Measurements from ENCODE around the gene STS.
"Not testable (repeated sequence)": the region's sequence is repeated elsewhere in the genome, so short reads cannot be mapped to it uniquely, and the experiment has no call there.

Gene STS

DNA sequence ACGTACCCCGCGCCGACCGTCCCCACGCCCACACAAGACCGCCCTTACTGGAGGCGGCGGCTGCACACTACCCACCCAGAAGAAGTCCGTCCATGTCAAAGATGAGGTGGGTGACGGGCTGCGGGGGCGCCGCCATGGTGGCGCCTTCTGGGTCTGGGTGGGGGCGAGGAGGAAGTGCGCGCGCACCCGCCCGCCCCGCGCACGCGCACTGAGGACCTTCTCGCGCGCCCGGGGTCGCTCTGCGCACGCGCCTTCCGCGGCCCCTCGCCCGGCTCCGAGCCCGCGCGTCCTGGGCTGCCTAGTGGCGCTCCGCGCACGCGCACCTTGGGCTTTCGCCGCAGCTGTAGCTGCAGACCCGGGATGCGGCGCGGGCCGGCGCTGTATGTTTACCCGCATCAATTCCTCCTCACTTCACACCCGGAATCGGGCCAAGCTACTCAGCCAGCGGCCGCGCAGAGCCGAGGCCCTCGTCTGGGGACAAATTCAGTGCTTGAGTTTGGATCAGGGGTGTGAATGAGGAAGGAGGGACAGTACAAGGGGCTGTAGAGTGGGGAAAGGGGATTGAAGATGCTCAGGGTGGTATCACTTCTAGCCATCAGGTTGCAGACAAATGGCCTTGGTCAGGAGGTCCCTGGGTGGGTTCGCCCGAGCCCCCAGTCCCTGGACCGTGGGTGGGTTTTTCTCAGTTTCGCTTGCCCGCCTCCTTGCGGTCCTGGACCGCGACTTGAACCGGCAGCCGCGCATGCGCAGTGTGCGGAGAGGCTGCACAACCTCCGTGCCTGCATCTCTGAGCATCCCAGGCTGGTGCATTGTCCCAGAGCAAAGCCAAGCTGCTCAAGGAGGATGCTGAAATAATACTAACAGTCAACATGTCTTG lies 704 bp downstream of the STS start, which contains the start of gene PUDP:
Gene PUDP (minus strand): TSS at position 176 of the 877 bp plus-strand sequence. CDS start 40 bp downstream, at position 136.
- no peaks in the 10 kb centered on the region for H3K36me3 ChIP-seq (ENCODE audit: insufficient read depth, low read length)
- H3K4me1 ChIP-seq (ENCODE audit: insufficient read depth, low read length), result no peaks in the 10 kb centered on the region
- H3K9me3 ChIP-seq (ENCODE audit: control insufficient read depth, insufficient read depth, low read length), result no peaks in the 10 kb centered on the region
- H3K9ac ChIP-seq (ENCODE audit: low read depth, low read length), result peak within 1 kb of the TSS; percentile 86

DNA sequence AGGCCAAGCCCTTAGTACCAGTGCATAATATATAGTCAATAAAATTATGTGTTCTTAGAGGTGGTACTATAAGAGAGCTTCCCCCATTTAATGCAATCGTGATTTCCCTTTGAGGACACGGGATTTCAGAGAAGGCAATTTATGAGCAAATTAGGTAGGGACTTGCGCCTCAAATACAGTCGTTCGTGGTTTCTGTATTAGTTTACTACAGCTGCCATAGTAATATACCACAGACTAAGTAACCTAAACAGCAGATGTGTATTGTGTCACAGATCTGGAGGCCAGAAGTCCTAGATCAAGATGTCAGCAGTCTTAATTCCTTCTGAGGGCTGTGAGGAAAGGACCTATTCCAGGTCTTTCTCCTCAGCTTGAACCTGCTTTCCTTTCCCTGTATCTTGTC lies 1.9 kb downstream of the STS start:
- Histone ChIP-seq H3K9me3 (ENCODE audit: control insufficient read depth, insufficient read depth, low read length) (no peaks in the 10 kb centered on the region), H3K36me3 (ENCODE audit: insufficient read depth, low read length) (no peaks in the 10 kb centered on the region), H3K4me1 (ENCODE audit: insufficient read depth, low read length) (0 out of 2 replicates have a peak, but pooled peaks cover 4% of the 10 kb centered on the region), H3K9ac (ENCODE audit: low read depth, low read length) (no peak overlapping the region)

DNA sequence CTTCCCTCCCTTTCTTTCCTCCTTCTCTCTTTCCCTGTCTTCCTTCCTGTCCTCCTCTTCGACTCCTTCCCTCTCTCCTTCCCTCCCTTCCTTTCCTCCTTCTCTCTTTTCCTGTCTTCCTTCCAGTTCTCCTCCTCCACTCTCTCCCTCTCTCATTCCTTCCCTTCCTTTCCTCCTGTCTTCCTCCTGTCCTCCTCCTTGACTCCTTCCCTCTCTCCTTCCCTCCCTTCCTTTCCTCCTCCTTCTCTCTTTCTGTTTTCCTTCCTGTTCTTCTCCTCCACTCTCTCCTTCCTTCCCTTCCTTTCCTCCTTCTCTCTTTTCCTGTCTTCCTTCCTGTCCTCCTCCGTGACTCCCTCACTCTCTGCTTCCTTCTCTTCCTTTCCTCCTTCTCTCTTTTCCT lies 5.7 kb downstream of the STS start:
- Histone ChIP-seq H3K4me1 (ENCODE audit: insufficient read depth, low read length) (0 out of 2 replicates have a peak, but pooled peaks cover 4% of the 10 kb centered on the region), H3K36me3 (ENCODE audit: insufficient read depth, low read length) (no peaks in the 10 kb centered on the region), H3K9ac (ENCODE audit: low read depth, low read length) (no peak overlapping the region), H3K9me3 (ENCODE audit: control insufficient read depth, insufficient read depth, low read length) (no peaks in the 10 kb centered on the region)

DNA sequence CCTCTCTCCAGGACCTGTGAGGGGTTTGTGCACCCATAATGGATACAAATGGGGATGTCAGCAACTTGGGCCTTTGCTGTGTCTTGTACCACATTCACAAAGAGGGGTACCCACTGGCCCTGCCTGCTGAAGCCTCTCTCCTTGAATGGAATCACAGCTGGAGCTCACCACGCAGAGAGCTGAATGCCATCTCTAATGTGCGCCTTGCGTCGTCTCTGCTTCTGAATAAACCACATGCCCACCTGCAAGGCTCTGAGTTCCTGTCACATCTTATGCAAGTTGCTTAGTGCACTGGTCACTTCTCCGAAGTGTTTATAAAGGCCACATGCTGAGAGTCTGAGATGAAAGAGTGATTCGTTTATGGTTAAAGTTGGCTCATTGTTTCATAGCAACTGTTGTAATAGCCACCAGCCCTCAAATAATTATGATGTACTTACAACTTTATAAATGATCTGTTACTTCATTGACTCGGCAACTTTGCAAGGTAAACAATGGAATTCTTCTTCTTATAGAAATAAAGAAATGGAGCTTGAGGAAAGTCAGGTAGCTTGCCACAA lies 6.6 kb downstream of the STS start:
- no peaks in the 10 kb centered on the region for H3K36me3 ChIP-seq (ENCODE audit: insufficient read depth, low read length)
- no peaks in the 10 kb centered on the region for H3K9me3 ChIP-seq (ENCODE audit: control insufficient read depth, insufficient read depth, low read length)
- no peak overlapping the region for H3K9ac ChIP-seq (ENCODE audit: low read depth, low read length)
- 0 out of 2 replicates have a peak, but pooled peaks cover 5% of the 10 kb centered on the region for H3K4me1 ChIP-seq (ENCODE audit: insufficient read depth, low read length)

DNA sequence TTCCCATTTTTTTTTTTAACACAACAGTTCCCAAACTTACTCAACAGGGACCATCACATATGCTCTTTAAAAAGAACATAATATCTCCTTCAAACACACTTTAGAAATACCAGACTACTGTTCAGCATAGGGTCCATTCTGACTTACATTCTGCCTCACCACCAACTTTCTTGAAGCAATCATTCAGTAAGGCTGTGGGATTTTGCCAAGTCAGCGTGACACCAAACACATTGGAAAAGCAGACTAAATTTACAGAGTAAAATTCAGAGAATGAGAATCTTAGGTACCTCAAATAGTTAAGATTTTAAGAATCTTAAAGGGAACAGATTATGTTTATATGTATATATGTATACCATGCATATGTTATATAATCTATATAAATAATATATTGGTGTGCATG lies 7.7 kb downstream of the STS start:
- Histone ChIP-seq H3K36me3 (ENCODE audit: insufficient read depth, low read length) (no peaks in the 10 kb centered on the region), H3K9ac (ENCODE audit: low read depth, low read length) (no peak overlapping the region), H3K9me3 (ENCODE audit: control insufficient read depth, insufficient read depth, low read length) (no peaks in the 10 kb centered on the region), H3K4me1 (ENCODE audit: insufficient read depth, low read length) (peaks cover 13% of the 10 kb centered on the region; the same call in 1 of the 2 replicates)

DNA sequence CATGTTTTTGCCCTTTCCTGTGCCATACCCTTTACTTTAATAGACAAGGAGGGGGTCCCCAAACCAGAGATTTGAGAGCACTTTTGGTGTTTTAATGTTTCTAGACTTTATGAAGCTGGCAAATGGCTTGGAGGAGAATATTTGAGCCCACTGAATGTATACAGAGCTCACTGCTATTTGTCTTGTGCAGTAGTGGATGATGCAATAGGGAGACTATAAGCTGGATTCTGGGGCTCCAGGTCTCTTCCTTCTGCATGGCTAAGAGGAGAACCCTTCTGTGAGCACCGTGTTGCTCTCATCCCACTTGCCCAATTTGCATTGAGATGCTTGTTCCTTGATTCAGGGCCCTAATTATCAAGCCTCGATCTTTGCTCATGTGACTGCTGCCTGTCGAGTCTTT lies 9.4 kb downstream of the STS start:
- H3K36me3 ChIP-seq (ENCODE audit: insufficient read depth, low read length), result no peaks in the 10 kb centered on the region
- H3K9ac ChIP-seq (ENCODE audit: low read depth, low read length), result no peak overlapping the region
- no peaks in the 10 kb centered on the region for H3K9me3 ChIP-seq (ENCODE audit: control insufficient read depth, insufficient read depth, low read length)
- peaks cover 16% of the 10 kb centered on the region; the same call in 1 of the 2 replicates for H3K4me1 ChIP-seq (ENCODE audit: insufficient read depth, low read length)

DNA sequence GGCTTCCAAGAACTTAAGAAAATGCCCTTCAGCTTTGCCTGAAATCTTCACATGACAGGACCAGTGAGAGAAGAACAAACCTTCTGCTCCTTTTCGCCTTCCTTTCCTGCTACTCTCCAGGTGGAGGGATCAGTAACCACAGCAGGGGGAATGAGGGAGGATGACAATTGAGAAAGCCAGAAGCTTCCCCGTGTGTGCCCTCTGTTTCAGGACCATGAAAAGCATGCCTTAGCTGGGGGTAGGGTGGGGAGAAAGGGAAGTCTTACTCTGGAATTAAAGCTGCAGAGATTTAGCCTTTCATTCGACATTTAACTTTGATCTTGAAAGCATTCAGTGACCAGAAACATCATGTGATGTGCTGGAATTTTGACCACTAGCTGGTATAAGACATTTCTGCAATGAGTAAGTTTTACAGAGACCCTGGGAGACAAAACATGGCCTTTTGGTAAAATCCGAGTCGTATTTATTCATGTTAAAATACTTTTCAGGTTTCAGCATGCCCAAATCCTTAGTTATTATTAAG lies 11.0 kb downstream of the STS start:
- Histone ChIP-seq H3K9me3 (ENCODE audit: control insufficient read depth, insufficient read depth, low read length) (no peaks in the 10 kb centered on the region), H3K36me3 (ENCODE audit: insufficient read depth, low read length) (no peaks in the 10 kb centered on the region), H3K4me1 (ENCODE audit: insufficient read depth, low read length) (peaks cover 16% of the 10 kb centered on the region; the same call in 1 of the 2 replicates), H3K9ac (ENCODE audit: low read depth, low read length) (no peak overlapping the region)

DNA sequence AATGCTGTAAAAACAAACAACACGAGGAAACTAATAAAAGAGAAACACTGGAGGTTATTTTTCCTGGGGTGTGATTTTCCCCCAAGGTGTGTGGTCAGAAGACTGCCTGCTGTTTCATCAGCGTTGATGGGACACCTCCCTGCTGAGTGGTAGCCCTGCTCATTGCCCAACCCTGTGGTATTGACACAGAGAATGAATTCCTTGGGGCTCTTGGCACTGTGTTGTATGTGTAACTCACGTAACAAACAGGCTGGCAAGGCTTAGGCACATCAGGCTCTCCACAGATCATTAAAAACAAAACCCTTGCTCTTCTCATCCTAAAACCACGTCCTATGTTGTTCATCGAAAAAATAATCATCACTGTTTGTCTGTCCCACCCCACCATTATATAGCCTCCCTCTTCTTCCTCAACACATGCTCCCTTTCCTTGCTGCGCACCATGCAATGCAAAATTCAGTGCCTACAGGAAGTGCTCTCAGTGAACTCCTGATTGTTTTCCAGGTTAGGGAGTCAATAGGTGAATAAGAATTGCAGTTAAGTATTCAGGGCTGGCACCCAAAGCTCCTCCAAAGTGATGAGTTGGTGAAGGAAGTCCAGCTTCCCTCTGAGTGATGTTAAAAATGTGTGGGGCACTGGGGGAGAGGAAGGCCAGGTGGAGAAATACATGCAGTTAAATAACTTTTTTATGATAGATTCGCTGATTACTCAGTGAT lies 11.8 kb downstream of the STS start:
- Histone ChIP-seq H3K36me3 (ENCODE audit: insufficient read depth, low read length) (no peaks in the 10 kb centered on the region), H3K9ac (ENCODE audit: low read depth, low read length) (no peak overlapping the region), H3K9me3 (ENCODE audit: control insufficient read depth, insufficient read depth, low read length) (no peaks in the 10 kb centered on the region), H3K4me1 (ENCODE audit: insufficient read depth, low read length) (peaks cover 13% of the 10 kb centered on the region; the same call in 1 of the 2 replicates)

DNA sequence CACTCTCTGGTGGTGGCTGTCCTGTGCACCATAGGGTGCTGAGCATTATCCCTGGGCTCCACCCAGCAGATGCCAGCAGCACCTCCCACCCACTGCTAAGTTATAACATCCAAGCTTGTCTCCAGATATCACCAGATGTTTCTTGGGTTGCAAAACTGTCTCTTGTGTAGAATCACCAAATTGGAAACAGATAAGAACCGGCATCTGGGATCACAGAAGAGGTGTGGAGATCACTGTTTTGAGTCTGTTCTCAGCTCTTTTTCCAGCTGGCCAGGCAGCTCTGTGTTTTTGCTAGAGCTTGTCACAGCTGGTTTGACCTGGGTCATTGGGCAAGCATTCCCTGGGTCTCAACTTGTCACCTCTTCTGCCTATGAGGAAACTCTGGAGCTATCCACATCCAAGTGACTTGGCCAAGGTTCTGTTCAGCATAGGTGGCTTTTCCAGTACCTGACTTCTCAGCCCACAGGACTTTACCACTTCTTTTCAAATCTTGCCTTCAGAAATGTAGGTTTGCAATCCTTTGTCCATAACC lies 15.7 kb downstream of the STS start:
- H3K9ac ChIP-seq (ENCODE audit: low read depth, low read length), result no peak overlapping the region
- H3K9me3 ChIP-seq (ENCODE audit: control insufficient read depth, insufficient read depth, low read length), result peaks cover 3% of the 10 kb centered on the region; the same call in 1 of the 2 replicates
- no peaks in the 10 kb centered on the region for H3K36me3 ChIP-seq (ENCODE audit: insufficient read depth, low read length)
- peaks cover 13% of the 10 kb centered on the region; the same call in 1 of the 2 replicates for H3K4me1 ChIP-seq (ENCODE audit: insufficient read depth, low read length)

DNA sequence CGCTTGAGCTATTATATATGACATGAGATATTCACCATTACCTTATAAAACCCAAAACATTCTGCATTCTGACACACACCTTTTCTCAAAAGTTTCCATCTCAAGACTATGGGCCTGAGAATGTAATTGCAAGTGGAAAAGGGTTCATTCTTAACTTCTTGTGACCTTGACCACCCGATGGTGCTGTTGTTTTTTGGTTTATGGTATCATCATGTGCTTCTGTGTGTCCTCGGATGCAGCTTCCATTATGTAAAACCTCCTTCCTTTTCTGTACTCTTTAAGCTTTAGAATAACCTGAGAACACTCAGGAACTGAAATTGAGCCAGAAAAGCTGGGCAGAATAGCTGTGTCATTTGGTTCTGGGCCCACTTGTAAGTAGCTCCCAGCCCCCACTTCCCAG lies 16.7 kb downstream of the STS start:
- peaks cover 10% of the 10 kb centered on the region; the same call in 1 of the 2 replicates for H3K4me1 ChIP-seq (ENCODE audit: insufficient read depth, low read length)
- no peaks in the 10 kb centered on the region for H3K36me3 ChIP-seq (ENCODE audit: insufficient read depth, low read length)
- H3K9ac ChIP-seq (ENCODE audit: low read depth, low read length), result no peak overlapping the region
- H3K9me3 ChIP-seq (ENCODE audit: control insufficient read depth, insufficient read depth, low read length), result peaks cover 3% of the 10 kb centered on the region; the same call in 1 of the 2 replicates

DNA sequence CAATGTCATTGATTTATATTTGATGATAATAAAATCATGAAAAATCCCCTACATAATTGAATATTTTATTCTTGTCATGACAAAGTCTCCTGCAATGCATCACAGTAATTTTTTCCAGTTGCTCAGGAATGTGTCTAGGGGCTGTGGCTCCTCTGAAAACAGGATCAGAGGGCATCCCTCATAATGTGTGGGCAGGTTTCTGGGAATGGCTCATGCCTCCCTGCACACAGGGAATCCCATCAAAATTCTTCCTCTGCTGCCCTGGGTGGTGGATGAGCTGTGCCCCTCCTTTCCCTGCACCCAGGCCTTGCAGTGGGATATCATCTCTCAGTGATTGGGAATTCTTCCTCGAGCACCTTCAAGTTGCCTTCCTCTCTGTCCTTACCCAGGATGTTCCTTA lies 20.9 kb downstream of the STS start:
- no peaks in the 10 kb centered on the region for H3K36me3 ChIP-seq (ENCODE audit: insufficient read depth, low read length)
- H3K9ac ChIP-seq (ENCODE audit: low read depth, low read length), result no peak overlapping the region
- H3K9me3 ChIP-seq (ENCODE audit: control insufficient read depth, insufficient read depth, low read length), result peaks cover 3% of the 10 kb centered on the region; the same call in 1 of the 2 replicates
- H3K4me1 ChIP-seq (ENCODE audit: insufficient read depth, low read length), result no peaks in the 10 kb centered on the region

DNA sequence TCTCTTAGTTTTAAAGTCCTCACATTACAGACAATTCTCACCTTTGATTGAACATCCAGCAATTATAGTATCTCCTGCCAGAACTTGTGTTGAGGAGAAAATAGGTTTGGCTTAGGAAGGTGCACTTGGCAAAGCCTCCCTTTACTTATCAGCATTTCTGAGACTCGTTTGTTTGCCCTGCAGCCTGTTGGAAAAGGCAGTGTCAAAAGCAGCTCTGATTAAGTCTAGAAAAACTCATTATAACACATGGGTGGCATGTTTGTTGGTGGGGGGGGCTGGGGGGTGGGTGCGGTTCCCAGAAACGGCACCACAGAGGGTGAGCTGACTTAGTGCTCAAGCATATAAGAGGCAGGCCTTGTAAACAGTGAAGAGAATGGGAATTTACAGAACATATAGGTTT lies 22.1 kb downstream of the STS start:
- H3K9me3 ChIP-seq (ENCODE audit: control insufficient read depth, insufficient read depth, low read length), result peaks cover 3% of the 10 kb centered on the region; the same call in 1 of the 2 replicates
- H3K9ac ChIP-seq (ENCODE audit: low read depth, low read length), result no peak overlapping the region

DNA sequence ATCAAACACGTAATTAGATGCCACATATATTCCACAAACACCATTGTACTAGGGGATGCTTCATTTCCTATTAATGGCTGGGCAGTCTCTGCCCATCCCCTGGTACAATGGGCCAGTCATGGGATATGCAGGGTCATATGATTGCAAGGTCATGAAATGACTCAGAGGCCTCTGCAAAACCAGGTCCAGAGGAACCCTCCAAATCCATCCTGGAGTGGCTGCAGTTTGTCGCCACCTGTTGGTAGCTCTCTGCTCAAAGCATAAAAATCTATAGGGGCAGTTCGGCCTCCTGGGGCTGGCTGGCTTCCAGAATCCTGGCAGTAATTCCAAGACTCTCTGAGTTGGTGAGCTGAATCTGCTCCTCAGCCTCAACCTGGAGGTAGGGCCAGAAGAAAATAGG lies 23.4 kb downstream of the STS start:
- no peaks in the 10 kb centered on the region for H3K4me1 ChIP-seq (ENCODE audit: insufficient read depth, low read length)
- H3K36me3 ChIP-seq (ENCODE audit: insufficient read depth, low read length), result no peaks in the 10 kb centered on the region
- peaks cover 3% of the 10 kb centered on the region; the same call in 1 of the 2 replicates for H3K9me3 ChIP-seq (ENCODE audit: control insufficient read depth, insufficient read depth, low read length)
- H3K9ac ChIP-seq (ENCODE audit: low read depth, low read length), result no peak overlapping the region

More for the DNA sequence above, 22.1 kb downstream of the STS start:
- Histone ChIP-seq H3K4me1 (ENCODE audit: insufficient read depth, low read length) (no peaks in the 10 kb centered on the region), H3K36me3 (ENCODE audit: insufficient read depth, low read length) (no peaks in the 10 kb centered on the region)

DNA sequence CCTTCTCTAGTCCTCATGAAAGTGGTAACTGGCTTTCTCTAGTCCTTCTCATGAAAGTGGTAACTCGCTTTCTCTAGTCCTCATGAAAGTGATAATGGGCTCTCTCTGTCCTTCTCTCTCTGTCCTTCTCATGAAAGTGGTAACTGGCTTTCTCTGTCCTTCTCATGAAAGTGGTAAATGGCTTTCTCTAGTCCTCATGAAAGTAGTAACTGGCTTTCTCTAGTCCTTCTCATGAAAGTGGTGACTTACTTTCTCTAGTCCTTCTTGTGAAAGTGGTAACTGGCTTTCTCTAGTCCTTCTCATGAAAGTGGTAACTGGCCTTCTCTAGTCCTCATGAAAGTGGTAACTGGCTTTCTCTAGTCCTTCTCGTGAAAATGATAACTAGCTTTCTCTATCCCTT lies 31.3 kb downstream of the STS start:
- H3K9me3 ChIP-seq (ENCODE audit: control insufficient read depth, insufficient read depth, low read length); H3K36me3 ChIP-seq (ENCODE audit: insufficient read depth, low read length); H3K4me1 ChIP-seq (ENCODE audit: insufficient read depth, low read length); H3K9ac ChIP-seq (ENCODE audit: low read depth, low read length): not testable (repeated sequence)

All from ES-I3 (cell line).